Retina (tissue), 1 donor: ENCODE results near the gene EIF4E.
"Not testable (repeated sequence)": the region's sequence is repeated elsewhere in the genome, so short reads cannot be mapped to it uniquely, and the experiment has no call there.

Source experiments
- DNase-seq: peaks from one replicate; pipeline ENCODE4 v3.0.0-alpha.2; 2016

Gene EIF4E

GRCh38 chr4:98930311-98930865, 1.5 kb upstream of the EIF4E start:
- DNase-seq, result no peak

GRCh38 chr4:98929341-98930267, 671 bp upstream of the EIF4E start:
- no peak for DNase-seq

GRCh38 chr4:98928131-98928504, 815 bp downstream of the EIF4E start:
- DNase-seq, result no peak

- DNase-seq, result not testable (repeated sequence)
These were observed 2.7 kb downstream of the EIF4E start for GRCh38 chr4:98926257-98926656.

GRCh38 chr4:98921292-98921691, 7.6 kb downstream of the EIF4E start:
- no peak for DNase-seq

- no peak for DNase-seq
These were observed 8.9 kb downstream of the EIF4E start for GRCh38 chr4:98919996-98920395.

- DNase-seq, result not testable (repeated sequence)
These were observed 18.2 kb downstream of the EIF4E start for GRCh38 chr4:98910728-98911127.

GRCh38 chr4:98909646-98910401, 19.1 kb downstream of the EIF4E start:
- DNase-seq, result no peak

GRCh38 chr4:98908703-98909262, 20.1 kb downstream of the EIF4E start:
- DNase-seq, result no peak

GRCh38 chr4:98908182-98908581, 20.8 kb downstream of the EIF4E start:
- DNase-seq, result no peak

GRCh38 chr4:98905839-98906238, 23.1 kb downstream of the EIF4E start:
- no peak for DNase-seq

- no peak for DNase-seq
These were observed 23.6 kb downstream of the EIF4E start for GRCh38 chr4:98905297-98905696.

GRCh38 chr4:98903963-98904362, 25.0 kb downstream of the EIF4E start:
- DNase-seq, result no peak

- no peak for DNase-seq
These were observed 25.4 kb downstream of the EIF4E start for GRCh38 chr4:98903561-98903960.

- no peak for DNase-seq
These were observed 29.7 kb downstream of the EIF4E start for GRCh38 chr4:98899277-98899676.

- no peak for DNase-seq
These were observed 37.2 kb downstream of the EIF4E start for GRCh38 chr4:98891478-98892337.

- DNase-seq, result no peak
These were observed 38.1 kb downstream of the EIF4E start for GRCh38 chr4:98890702-98891455.

GRCh38 chr4:98887145-98887544, 41.8 kb downstream of the EIF4E start:
- DNase-seq, result no peak

GRCh38 chr4:98886382-98886781, 42.6 kb downstream of the EIF4E start:
- DNase-seq, result not testable (repeated sequence)

GRCh38 chr4:98880884-98881283, 48.0 kb downstream of the EIF4E start:
- not testable (repeated sequence) for DNase-seq

GRCh38 chr4:98879515-98879914, 49.4 kb downstream of the EIF4E start:
- no peak for DNase-seq

GRCh38 chr4:98873059-98873458, 55.9 kb downstream of the EIF4E start:
- no peak for DNase-seq
